ENCODE measurements around the gene WDR73.

GRCh38 chr15:84600687-84601554, 53.2 kb downstream of the WDR73 start, which contains the start of gene ZSCAN2:
- TF ChIP-seq GATA2 (IDR thresholded peaks at IDR 0.05; ENCODE audit: low read depth, low read length) (no peak), GATA3 (IDR thresholded peaks at IDR 0.05; ENCODE audit: low read depth, low read length) (no peak)

All from SH-SY5Y (cell line).